ENCODE measurements around the gene CKM.
"Not testable (repeated sequence)": the region's sequence is repeated elsewhere in the genome, so short reads cannot be mapped to it uniquely, and the experiment has no call there.

Gene CKM

DNA sequence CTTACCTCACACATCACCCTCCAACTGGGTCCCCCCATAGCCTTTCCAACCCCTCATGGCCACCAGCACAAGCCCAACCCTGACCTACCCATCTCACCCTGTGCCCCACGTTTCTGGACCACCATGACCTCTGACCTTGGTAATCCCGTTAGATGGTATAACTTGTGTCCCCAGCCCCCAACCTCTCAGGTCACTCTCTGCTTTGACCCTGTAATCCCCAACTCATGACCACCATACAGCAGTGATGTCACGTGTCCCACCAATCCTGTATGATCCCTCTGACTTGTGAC is 26.4 kb upstream of the CKM start:
- no peak for DNase-seq (ENCODE audit: low spot score)

DNA sequence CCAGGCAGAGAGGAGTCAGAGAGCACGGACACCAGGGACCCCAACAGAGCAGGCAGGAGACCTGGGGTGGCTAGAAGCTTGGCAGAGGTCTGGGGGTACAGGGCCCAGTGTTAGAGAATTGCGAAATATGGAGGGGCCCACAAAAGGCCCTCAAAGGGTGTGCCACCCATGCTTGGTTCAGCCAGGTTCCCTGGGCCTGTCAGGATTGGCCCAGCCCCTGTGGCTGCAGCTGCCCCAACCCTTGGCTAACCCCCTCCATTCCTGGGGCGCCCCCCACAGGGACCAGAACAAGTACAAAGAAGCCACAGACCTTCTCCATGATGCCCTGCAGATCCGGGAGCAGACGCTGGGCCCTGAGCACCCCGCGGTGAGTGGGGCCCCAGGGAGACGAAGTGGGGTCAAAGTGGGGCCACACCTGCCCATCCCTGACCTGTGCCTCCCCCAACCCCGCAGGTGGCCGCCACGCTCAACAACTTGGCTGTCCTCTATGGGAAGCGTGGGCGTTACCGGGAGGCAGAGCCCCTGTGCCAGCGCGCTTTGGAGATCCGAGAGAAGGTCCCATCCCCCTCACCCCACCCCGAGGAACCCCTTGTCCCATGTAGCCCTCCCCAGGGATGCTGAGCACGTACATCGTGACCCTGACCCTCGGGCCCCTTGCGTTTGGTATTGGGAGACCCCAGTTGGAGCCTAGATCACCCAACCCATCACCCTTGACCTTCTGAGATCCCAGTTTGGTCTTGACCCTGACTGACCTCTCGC is 25.9 kb upstream of the CKM start:
- DNase-seq (ENCODE audit: low spot score): no peak

DNA sequence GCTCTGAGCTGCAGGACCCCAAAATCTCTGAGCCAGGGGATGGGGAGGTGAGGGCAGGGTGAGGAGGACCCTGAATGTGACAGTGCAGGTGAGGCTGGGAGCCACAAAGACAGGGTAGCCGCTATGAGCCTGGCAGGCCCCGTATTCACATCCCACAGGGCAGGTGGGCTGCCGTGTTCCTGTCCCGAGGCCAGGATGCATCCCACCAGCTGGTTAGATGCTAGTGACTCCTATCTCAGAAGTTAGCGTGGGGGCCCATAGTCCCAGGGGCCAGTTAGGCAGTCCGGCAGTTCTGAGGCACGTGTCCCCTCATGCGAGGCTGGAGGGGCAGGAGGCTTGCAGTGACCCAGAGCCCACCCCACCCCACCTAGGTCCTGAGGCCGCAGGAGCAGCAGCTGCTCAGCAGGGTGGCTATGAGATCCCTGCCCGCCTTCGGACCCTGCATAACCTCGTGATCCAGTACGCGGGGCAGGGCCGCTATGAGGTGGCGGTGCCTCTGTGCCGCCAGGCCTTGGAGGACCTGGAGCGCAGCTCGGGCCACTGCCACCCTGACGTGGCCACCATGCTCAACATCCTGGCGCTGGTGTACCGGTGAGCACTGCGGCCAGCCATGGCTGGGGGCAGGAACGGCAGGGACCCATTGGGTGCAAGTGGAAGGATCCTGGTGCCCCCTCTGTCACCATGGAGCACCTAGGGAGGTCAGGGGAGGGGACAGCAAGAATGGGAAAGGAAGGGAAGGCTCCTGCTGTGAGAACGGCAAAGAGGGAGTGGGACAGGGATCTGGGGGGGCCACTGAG is 25.1 kb upstream of the CKM start:
- DNase-seq (ENCODE audit: low spot score): no peak

DNA sequence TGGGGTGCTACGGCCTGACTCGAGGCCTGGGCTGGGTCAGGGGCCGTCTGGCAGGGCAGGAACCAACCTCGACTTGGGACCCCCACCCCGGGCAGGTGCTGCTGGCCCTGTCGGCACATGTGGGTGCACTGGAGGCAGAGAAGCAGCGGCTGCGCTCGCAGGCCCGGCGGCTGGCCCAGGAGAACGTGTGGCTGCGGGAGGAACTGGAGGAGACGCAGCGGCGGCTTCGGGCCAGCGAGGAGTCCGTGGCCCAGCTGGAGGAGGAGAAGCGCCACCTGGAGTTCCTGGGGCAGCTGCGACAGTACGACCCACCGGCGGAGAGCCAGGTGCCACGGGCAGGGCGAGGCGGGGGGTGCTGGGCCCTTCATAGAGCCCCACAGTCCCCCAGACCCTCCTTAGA is 23.8 kb upstream of the CKM start:
- no peak for DNase-seq (ENCODE audit: low spot score)

DNA sequence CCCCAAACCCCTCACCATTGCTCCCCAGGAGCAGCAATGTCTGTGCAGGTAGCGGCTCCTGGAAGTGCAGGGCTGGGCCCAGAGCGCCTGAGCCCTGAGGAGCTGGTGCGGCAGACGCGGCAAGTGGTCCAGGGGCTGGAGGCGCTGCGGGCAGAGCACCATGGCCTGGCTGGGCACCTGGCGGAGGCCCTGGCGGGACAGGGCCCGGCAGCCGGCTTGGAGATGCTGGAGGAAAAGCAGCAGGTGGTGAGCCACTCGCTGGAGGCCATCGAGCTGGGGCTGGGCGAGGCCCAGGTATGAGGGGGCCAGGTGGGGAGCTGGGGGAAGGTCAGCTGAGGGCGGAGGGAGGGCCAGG is 22.8 kb upstream of the CKM start:
- no peak for DNase-seq (ENCODE audit: low spot score)

DNA sequence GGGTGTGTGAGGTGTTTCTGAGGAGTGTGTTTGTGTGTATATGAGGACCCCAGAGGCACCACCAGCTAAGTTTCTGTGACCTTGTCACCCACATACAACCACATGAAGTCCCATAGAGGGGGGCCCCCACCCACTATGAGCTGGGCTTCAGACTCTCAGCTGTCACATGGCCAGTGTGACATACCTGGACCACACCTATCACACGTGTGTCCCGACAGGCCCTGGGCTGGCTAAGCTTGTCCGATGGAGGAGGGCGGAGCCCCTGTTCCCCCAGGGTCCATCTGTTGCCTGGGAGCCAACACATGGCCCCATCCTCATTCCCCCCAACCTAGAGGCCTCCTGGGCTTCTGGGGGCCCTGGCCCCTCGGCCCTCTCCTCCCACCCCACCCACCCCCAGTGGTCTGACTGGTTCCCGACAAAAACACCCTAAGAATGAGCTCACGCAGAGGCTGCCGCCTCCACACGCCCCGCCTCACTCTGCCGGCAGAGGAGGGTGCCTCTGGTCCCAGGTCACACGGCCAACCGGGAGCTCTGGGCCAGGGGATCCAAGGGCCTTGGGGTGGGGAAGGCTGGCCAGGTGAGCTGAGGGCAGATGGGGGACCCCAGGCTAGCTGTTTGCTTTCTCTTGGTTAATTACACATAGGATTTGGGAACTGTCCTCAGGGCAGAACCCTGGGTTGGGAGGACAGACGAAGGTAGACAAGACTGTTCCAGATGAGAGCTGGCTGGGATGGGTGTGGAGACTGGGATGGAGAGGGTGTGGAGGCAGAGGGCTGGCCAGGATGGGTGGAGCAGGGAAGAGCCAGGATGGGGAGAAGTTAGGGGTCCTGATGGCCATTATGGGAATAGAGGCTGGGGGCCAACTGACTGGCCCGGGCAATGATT is 22.2 kb upstream of the CKM start:
- DNase-seq (ENCODE audit: low spot score): no peak

DNA sequence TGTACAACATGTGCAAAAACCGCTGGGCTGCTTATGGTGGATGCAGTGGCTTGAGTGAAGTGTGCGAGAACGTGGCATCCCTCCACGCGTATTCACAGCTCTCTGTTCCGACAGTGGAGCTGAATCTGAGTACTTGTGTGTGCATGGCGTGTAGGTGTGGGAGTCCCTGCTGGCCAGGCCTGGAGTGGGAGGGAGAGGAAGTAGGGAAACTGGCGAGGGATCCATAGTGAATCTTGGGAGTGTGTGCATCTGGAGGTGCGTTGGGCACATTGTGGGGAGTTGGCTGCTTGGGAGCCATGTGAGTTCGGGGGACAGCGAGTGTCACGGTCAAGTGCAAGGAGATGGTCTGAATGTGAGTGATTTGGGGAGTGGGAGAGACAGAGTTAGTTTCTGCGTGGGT is 20.2 kb upstream of the CKM start:
- no peak for DNase-seq (ENCODE audit: low spot score)

DNA sequence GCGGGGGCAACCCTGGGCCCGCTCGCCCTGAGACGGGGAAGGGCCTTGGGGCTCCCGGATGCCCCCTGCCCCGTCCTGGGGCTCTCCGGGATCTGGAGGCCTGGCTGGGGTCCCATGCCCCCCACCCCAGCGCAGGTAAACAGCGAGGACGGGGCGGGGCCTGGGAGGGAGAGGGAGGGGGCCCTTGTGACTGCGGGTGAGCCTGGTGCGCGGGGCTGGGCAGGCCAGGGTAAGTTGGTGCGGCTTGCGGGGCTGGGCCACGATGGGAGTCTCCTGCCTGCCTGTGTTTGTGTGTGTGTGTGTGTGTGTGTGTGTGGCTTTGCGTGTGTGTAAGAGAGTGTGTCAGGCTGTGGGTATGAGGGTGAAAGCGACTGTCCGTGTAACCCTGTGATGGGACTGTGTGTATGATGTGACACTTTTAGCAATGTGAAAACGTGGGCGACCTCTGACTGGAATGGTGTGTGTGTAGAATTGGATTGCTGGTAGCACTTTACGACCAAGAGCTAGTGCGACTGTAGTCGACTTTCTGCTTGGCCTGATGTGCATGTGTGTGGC is 18.3 kb upstream of the CKM start:
- DNase-seq (ENCODE audit: low spot score): no peak

DNA sequence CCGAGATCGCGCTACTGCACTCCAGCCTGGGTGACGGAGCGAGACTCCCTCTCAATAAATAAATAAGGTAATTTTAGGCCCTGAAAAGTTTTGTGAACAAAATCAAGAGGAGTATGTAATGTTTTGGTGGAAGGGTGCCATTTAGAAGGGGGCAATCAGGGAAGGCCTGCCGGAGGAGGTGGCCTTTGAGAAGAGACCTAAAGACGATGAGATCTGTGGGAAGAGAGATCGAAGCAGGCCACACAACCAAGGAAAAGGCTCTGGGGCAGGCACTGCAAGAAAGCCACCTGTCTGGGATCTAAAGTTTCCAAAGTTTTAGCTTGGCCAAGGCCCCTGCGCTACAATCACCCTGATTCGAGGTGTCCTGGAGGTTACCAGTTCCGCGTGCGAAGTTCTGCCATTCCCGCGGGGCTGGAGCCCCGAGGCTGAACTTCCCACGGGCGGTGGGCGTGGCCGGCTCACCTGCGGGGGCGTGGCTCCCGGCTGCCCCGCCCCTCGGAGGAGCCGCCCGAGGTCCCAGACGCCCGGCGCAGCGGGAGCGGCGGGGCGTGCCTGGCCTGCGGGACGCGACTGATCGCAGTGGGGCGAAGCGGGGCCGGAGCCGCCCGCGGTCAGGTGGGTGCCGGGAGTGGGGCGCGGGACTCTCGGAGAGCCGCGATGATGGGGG is 17.7 kb upstream of the CKM start, which contains the start of gene KLC3:
TSS of gene KLC3 (plus strand) at position 519 of the 667 bp plus-strand sequence. CDS start 4,792 bp downstream, outside the sequence.
- no peak for DNase-seq (ENCODE audit: low spot score)

DNA sequence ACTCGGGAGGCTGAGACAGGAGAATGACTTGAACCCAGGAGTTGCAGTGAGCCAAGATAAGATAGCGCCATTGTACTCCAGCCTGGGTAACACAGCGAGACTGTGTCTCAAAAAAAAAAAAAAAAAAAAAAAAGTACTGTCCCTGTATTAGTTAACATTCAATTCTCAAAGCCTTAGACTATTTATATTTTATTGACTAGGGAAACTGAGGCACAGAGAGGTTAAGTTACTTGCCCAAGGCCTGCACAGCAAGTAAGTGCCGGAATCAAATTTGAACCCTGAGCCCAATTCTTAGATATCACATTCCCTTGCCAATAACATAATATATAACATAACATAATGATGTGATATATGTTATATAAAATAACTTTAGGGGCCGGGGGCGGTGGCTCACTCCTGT is 17.0 kb upstream of the CKM start:
- no peak for DNase-seq (ENCODE audit: low spot score)

DNA sequence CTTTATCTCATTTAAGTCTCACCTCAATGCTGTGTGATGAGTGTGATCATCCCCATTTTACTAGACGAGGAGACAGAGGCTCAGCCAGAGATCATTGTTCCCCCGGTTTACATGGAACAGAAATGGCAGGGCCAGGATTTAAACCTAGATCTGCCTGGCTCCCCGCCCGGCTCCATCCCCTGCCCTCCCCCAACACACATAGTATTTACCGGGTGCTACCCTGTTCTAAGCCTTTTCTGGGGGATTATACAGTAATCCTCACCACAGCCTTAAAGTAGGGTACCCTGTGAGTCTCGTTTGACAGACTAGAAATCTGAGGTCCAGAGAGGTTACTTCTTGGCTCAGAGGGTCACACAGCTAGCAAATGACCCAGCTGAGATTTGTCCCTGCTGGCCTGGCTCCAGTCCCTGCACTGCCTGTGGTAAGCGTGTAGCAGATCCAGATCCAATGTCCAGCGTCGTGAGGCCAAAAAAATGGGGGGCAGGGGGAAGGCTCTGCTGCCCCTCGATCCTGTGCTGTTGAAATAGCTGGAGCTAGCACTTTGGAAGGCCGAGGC is 14.1 kb upstream of the CKM start:
- no peak for DNase-seq (ENCODE audit: low spot score)

DNA sequence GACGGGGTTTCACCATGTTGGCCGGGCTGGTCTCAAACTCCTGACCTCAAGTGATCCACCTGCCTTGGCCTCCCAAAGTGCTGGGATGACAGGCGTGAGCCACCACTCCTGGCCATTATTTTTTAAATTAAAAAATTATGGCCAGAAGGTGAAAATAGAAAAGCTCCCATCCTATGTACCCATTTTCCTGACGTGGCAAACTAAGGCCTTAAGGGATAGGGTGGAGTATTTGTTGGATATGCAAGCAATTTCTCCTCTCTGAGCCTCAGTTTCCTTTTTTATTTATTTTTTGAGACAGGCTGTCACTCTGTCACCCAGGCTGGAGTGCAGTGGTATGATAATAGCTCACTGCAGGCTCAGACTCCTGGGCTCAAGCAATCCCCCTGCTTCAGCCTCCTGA is 12.2 kb upstream of the CKM start:
- DNase-seq (ENCODE audit: low spot score): not testable (repeated sequence)

DNA sequence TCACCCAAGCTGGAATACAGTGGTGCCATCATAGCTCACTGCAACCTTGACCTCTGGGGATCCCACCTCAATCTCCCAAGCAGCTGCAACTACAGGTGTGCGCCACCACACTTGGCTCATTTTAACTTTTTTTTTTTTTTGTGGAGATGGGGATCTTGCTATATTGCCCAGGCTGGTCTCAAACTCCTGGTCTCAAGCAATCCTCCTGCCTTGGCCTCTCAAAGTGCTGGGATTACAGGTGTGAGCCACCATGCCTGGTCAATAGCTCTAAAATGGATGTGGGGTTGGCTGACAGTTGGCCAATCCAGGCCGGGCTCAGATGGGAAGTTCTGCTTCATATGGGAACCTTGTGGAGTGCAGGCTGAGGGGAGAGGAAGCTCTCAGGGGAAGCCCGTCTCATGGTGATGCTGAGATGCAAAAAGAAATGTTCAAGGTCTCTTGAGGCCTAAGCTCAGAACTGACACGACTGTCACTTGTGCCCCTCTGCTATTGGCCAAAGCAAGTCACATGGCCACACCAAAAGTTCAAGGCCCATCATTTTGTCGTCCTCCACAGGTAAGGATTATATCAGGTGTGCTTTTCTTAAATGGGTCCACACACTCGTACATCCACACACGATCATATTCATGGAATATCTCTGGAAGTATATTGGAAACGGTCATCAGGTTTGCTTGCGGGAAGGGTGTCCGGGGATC is 11.1 kb upstream of the CKM start:
- no peak for DNase-seq (ENCODE audit: low spot score)

DNA sequence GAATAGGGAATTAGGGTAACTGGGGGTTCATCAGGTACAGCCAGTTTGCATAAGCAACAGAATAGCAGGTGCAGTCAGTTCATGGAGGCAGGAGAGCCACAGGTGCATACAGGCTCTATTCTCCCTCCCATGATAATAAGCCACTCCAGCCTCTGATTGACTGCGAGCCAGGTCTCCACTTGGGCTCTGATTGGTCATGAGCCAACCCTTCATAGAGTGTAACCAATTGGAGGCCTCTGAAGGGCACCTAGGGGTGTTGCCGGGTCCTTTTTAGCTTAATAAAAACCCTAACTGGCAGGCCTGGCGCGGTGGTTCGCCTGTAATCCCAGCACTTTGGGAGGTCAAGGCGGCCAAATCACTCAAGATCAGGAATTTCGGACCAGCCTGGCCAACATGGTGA is 8.7 kb upstream of the CKM start:
- DNase-seq (ENCODE audit: low spot score): no peak

DNA sequence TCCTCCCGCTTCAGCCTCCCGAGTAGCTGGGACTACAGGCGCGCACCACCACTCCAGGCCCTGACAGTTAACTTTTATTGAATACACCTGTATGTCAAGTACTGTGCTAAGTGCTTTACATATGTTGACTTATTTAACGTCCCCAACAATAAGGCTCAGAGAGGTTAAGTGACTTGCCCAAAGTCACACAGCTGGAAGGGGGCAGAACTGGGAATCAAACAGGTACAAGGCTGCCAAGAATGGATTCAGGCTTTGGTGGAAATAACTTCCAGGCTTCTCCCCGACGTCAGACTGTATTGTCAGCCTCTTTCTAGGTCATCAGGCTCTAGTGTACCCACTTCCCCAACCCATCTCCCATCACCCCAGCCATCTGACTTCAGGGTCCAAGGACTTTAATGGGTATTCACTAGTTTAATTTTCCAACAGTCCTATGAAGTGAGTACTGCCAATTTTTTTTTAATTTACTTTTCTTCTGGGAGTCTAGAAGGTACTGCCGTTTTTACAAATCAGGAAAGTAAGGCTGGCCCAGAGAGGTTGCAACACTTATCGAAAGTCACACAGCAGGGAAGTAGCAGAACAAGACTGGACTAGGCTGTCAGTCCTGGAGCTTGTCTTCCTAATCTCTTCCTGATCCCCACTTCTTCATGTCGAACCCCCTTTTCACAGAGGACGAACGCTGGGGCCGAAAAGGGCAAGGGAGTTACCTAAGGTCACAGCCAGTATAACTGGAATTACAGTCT is 4.9 kb upstream of the CKM start:
- no peak for DNase-seq (ENCODE audit: low spot score)

DNA sequence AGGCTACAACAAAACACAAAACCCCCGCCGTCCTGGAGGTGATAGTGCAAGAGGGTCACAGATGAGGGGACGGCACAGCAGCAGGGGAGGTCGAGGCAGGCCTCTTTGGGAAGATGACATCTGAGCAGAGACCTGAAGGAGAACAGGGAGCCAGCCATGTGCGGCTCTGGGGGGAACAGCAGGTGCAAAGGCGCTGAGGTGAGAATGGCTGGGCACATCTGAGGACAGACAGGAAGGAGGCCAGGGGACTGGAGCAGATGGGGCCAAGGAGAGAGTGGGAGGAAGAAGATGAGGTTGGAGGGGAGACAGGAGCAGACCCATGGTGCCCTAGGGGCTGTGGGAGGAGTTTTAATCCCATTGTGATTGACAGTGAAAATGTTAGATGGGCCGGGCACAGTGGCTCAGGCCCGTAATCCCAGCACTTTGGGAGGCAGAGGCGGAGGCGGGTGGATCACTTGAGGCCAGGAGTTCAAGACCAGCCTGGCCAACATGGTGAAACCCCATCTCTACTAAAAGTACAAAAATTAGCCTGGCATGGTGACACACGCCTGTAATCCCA is 1.8 kb upstream of the CKM start:
- DNase-seq (ENCODE audit: low spot score): no peak

DNA sequence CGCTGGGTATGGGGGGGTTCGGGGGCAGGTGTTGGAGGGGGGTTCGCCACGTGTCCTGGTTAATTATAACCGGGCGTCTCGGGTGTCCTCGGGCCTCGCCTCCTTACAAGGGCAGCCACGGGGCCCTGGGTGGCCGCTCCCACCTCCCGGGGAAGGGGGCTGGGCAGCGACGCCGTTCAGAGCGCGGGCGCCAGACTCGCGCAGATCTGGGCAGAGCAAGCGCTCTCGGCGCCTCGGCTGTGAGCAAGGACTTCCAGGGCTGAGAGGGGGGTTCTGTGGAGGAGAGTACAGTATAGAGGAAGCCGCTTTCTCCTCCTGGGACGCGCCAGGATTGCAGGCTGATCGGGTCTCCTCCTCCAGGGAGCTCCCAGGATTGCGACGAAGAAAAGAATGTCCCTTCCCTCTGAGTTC is 1.0 kb upstream of the CKM start:
- DNase-seq (ENCODE audit: low spot score): no peak

DNA sequence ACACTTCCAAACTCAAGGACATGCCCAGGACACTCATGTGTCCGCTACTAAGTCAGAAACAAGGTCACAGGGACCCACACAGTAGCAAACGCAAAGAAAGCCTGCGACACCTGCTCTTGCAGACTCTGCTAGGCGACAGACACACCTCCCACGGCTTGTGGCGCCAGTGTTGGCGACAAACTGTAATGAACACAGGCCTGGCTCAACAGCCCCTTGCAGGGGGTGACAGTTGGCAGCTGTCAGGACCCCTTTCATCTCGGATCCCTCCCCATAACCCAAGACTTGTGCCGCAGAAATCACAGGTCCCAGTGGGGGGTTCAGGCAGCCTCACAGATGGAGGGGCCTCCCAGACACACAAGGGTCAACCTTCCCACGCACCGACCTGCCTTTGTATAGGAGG is 364 bp downstream of the CKM start:
- no peak for DNase-seq (ENCODE audit: low spot score)

DNA sequence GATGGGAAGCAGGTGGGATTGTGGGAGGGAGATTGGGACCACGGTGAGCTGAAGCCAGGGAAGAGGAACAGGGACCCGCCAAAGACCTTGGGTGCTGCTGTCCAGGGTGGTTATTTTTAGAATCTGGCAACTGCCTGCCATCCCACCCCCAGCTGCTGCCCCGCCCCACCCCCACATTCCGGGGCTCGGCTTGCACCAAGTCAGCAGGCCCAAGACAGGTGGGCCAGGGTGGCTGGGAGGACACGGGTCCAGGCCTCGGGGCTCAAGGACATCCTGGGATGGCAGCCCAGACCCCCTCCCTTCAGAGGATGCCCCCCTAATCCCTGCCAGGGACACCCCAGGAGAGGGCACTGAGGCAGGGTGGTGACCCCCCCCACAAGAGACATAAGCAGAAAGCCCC is 827 bp downstream of the CKM start:
- no peak for DNase-seq (ENCODE audit: low spot score)

All from CD4-positive, alpha-beta T cell treated with Interleukin-6 at 100 ng/mL for 8 hours (primary cell).